ENCODE data around the gene XRCC4. TPM values are rescaled to one million over a fixed set of nuclear protein-coding genes. Genes with fewer than 3 reads are reported as not detected.

Gene XRCC4
- total RNA-seq, 1 donor from 2014 or later = 26.5 TPM

DNA sequence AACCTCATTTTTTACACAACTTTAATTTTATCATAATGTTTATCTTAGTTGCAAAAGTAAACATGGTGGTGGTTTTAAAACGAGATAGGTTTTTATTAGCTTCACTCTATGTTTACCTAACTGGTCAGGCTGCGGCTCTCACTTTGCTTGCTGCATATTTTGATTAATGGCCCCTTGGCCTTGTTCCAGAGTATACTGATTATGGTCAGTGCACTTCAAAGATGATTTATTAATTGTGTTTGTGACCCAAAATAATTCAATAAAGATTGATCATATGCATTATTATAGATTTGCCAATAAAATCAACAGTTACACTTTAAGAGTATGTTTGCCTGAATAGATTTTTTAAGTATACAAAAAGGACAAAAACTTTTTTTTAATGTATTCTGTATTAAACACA, 188.0 kb downstream of the XRCC4 start:
- DNase-seq (ENCODE audit: low read depth) = peak; percentile 26

DNA sequence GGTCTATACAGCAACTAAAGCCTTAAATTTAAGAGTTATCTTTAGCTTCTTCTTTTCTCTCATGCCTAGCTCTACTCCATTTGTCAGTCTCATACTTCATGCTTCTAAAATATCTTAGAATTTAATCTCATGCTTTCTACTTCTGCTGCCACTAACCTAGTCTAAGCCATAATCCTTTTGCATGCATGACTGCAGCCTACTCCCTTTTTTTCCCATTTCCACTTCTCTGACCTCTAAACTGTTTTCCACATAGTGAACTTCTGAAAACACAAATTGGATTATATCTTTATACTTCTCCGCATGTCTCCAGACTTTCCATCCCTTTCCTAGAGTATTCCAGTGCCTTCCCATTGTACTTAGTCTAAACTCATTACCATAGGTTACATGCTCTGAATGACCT, 193.0 kb downstream of the XRCC4 start:
- DNase-seq (ENCODE audit: low read depth) = no peak

DNA sequence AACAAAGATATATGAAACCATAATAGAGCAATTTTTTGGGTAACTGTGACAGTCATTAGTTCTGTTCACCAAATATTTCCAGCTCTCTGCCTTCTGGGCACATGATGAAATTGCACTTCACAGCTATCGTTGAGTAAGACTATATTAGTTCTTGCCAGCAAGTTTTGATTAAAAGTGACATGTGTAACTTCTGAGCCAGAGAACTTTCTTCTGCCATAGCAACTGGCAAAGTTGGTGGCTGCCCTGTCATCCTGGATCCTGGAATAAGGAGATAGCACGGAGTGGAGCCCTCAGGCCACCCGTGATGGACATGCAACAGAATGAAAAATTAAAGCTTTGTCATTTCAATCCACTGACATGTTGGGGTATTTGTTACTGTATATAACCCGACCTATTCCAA, 199.8 kb downstream of the XRCC4 start:
- peak; percentile 26 for DNase-seq (ENCODE audit: low read depth)

DNA sequence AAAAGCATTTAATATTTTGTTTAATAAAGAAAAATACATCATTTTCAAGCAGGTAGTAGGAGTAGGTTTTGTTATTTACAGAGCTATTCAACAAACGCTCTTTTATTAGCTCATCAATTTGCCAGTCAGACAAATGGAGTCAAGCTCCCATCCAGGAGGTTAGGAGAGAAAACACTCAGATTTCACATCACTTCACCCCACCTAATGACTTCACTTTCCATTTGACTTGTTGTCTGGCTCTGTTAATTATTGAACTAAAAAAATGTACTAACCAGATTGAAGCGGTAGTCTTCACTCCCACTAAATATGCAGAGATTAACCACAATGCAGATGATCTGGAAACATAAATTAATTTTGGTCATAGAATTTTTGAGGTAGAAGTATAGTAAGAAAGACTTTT, 200.6 kb downstream of the XRCC4 start:
- DNase-seq (ENCODE audit: low read depth) = no peak

DNA sequence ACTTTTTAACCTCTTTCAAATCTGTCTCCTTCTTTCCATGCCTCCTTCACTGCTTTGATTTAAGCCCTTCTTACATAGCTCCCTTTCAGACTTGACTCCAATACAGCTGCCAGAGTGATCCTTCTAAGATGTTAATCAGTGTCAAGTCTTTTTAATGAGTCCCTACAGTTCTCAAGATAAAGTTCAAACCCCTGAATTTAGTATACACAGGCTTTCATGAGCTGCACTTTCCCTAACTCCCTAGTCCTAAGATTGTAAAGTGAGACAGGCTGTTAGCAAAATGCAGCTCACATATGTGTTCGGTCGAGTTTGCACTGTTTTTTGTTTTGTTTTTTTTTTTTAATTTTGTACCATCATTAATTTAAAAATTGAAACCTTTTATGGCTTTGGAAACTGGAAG, 203.8 kb downstream of the XRCC4 start:
- DNase-seq (ENCODE audit: low read depth) = no peak

DNA sequence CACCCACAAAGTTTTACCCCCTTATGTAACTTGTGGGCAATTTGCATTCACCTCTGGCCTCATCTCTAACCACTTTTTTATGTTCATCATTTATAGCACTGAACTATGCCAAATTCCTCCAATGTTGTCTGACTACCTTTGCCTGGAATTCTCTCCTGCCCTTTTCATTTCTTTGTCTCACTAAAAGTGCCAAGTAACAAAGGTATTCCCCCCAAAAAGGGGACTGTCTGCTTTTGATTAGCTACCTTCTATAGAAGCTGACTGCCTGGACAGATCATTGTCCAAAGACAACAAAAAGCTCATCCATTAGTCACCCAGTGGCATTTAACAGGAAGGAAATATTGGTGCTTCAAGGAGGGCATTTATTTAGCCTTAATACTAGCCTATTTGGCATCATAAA, 204.3 kb downstream of the XRCC4 start:
- DNase-seq (ENCODE audit: low read depth) = no peak

DNA sequence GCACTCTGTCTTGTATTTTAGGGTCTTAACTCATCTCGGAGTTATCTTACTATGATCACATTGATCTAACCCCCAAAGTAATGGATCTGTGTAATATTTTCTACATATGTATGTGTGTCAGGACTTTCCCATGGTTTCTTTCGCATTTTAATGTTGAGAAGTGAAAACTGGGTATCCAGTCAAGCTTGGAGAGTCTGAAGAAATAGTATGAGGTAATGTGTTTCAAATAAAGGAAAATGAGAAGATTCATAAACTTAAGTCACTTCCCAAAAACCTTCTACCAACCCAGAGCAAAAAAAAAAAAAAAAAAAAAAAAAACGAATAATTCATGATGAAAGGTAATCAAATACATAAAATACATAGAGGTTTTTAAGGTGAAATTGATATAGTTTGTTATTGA, 206.4 kb downstream of the XRCC4 start:
- DNase-seq (ENCODE audit: low read depth) = no peak

DNA sequence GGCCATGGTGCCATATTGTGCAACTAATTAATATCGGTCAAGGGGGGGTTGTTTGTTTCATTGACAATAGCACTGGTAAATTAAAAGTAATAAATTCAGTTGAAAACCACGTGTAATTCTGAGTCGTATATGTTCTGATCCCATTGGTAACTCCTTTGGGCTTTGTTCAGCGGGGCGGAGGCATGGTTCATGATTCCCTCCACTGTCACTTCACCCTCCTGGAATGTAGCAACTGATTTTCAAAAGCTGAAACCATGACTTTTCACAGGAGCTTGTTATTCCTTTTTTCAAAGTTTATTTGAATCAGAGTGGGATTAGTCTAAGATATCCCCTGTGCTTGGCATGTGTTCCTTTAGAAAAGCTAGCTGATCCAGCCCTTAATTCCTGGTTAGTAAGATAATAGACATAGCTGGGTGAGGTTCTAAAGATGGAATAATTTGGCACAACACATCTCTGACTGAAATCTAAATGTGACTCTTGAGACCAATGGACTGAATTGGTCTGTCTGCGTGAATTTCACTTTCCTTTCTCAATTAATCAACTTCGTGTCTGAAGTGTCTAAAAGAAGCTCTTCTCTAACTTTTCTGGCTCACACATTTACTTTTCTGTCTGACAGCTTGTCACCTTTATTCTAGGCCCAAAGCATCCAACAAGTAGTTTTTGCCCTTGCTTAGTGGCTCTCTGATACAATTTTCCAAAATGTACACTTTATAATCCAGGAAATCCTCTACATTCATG, 208.5 kb downstream of the XRCC4 start:
- DNase-seq (ENCODE audit: low read depth) = no peak

DNA sequence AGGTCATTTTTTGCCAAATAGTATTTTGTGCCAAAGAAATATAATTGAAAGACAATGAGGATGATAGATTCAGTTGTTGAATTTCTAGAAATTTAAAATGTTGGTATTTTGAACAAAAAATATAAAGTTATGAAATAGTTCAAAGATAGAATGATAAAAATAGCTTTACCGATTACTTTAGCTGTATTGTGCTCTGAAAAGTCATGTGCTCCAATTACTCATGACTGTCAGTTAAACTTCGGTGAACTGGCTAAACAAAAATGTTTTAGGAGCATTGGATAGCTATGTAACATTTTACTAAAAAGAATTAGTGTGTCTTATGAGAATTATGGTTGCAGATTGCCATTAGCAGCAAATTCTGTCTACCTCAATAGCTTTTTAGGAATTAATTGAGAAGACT, 216.9 kb downstream of the XRCC4 start:
- peak; percentile 12 for DNase-seq (ENCODE audit: low read depth)

DNA sequence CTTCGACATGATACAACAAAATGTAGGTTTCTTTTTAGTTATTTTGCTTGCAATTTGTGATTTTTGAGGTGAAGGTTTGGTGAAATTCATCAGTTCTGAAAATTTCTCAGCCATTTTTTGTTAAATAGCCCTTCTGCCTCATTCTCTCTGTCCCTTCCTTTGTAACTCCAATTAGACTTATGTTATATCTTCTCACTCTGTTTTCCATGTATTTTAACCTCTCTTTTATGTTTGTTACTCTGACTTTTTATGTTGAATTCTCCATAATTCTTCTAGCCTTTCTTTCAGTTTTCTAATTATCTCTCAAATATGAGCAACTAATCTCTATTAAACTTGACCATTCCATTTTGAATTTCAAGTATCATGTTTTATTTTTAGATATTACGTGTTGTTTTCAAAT, 222.0 kb downstream of the XRCC4 start:
- DNase-seq (ENCODE audit: low read depth) = no peak

DNA sequence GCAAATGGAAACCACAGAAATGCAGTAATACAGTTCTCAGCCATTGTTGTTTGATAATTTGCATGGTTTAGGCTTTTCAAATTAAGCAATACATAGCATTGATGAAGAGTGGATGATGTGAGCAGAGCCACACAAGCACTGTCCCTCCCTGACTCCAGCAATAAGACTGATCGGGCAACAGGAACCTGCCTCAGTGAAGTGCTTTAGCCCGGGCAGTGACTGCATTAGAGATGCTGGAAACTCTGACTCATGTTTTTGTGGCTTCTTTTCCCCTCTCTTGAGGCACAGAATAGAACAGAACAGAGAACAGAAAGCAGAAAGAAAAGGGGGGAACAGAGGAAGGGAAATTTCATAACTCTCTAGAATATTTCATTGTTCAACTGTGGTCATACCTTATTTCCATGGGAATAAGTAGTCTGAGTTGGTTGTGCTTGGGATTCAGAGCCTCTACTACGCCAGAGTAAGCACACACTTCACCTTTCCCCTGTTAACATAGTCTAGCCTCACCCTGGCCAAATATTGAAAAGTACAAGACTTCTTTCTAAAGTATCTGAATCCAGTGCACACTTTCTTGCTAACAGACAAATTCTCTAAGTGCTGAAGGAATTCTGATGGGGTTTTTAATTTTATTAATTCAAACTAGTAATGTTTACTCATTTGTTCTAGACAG, 229.4 kb downstream of the XRCC4 start:
- peak; percentile 88 for DNase-seq (ENCODE audit: low read depth)

DNA sequence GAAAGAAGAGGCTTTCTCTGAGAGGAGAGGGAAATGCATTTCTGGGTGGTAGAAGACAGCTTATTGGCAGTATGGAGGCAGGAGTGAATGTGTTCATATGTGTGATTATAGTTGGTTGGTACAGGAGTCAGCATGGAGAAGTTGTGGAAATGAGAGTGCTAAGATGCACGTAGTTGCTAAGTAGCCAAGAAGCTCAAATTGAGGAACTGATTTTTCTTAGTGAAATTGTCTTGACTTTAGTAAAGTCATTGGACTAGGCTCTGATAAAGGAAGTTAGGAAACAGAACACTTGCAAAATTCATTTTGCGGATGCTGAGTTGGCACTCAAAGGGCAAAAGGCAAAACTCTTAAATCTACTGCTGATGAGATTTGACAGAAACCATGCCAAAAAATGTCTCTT, 235.3 kb downstream of the XRCC4 start:
- DNase-seq (ENCODE audit: low read depth) = no peak

DNA sequence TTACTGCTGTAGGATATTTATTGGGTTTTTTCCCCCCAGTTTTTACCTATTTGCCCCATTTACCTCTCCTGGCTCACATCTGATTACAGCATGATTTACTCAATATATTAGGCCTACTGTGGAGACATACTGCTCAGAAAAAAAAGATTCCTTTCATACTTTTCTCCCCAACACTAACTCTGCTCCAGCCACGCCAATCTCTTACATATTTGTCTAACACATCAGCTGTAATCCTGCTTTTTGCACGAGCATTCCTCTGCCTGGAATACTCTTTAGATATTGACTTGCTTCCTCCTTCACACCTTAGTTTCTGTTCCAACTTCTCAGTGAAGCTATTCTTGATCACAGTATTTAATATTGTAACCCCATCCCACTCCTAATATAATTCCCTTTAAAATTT, 236.1 kb downstream of the XRCC4 start:
- peak; percentile 5 for DNase-seq (ENCODE audit: low read depth)

DNA sequence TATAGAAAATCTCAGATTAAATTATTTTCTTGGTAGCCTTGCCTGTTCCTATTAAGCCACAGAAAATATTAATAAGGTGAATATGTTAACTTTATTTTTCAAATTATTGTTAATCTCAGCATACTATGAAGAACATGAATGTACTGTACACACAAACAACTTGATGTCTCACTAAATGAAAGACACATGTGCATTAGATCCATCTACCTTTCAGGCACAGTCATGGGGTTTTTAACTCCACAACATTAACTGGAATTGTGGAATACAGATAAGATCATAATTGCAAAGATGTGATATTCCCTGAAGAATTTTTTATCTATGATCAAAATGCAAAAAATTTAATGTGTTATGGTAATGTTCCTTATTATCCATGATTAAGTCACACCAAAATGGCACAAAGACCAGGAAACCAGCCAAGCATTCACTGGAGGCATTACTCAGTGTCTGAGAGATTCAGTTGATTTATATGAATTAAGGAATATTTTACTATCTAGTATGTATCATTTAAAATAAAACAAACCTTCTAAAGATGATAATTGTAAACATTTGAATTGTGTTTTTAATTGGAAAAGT, 244.2 kb downstream of the XRCC4 start:
- no peak for DNase-seq (ENCODE audit: low read depth)

DNA sequence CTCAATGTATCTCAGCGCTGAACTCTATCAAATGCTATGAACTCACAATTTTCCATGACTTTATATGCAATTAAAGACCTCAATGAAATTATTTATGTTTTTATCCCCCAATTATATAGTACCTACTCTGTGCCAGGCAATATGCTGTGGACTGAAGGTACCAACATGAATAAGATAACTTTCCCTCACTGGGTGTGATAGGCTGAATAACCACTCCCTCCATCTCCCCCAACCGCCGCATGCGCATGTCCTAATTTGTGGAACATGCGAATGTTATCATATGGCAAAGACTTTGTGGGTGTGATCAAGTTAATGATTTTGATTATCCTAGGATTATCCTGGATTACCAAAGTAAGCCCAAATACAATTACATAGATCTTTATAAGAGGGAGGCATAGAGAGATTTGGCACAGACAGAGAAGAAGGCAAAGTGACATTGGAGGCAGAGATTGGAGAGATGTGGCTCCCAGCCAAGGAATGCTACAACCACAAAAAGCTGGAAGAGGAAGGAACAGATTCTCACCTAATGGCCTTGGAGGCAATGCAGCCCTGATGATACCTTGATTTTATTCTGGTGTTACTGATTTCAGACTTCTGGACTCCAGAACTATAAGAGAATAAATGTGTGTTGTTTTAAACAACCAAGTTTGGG, 245.1 kb downstream of the XRCC4 start:
- DNase-seq (ENCODE audit: low read depth) = peak; percentile 30

DNA sequence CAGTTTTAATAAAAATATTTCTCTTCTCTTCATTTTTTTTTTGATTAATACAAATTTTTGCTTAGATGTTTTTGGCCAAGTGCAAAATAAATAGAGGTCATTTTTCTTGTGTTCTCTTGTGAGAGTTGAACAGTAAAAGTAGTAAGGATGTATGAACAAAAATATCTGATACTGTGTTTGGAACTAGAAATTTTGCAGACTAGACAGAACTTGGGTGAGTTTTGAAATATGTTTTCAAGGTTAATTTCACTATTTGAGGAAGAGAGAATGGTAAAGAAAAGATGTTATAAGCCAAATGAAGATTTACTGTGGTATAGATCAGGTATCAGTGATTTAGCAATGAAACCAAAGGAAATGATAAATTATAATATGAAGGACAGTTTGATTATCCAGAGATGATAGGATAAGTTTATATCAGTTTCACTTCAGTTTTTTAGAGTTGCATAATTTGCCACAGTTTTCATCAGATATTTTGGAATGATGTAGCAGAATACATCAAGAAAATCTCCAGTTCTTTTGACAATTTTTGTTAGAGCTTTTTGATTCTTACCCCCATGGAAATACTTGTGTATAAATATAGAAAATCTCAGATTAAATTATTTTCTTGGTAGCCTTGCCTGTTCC, 246.3 kb downstream of the XRCC4 start:
- no peak for DNase-seq (ENCODE audit: low read depth)

DNA sequence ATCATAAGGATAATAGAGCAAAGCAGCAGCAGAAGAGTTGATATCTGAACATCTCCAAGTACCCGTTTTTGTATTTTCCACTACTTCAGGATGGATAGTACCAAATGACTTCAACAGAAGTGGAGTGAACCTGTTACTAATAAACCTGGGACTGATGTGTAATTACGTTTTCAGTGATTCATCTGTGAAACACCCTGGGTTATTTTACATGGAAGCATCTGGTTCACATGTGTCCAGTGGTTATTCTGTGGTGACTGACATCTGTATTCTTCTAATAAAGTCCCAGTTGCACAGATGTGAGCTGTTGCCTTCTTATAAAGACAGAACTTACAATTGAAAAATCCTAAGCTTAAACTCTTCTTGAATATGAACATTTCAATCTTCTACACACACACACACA, 254.5 kb downstream of the XRCC4 start:
- DNase-seq (ENCODE audit: low read depth) = peak; percentile 8

DNA sequence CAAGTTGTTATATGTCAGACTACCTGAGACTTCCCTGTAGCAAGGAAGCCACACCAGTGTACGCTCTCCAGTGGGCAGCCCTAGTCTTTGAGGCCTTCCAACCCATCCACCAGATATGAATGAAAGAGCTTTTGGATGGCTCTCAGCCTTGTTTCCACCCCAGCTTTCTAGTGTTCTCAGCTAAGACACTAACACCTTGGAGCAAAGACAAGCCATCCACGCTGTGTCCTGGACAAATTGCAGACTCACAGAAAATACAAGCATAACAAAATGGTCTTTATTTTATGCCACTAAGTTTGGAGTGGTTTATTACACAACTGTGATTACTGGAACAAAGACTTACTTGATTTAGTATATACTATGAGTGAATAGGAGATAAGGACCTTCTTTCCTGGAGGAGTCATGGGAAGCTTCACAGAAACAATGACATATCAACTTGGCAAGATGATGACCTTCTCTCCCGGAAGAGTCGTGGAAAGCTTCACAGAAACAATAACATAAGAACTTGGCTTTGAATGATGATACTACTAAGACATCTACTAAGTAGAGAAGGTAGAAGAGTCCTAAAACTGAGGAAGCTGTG, 260.2 kb downstream of the XRCC4 start:
- no peak for DNase-seq (ENCODE audit: low read depth)

DNA sequence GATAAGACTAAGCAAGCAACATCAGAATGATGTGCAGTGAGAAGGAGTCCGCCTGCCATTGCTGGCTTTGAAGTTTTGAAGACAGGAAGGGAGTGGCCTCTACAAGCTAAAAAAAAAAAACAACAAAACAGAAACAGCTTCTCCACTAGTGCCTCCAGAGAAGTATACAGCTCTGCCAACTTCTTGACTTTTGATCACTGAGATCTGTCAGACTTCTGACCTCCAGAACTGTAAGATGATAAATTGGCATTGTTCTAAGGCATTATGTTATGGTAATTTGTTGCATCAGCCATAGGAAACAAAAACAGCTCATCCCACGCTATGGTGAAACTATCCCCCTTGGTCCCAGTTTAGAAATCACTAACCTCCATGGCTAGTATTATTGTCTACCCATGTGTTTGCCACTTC, 263.2 kb downstream of the XRCC4 start:
- no peak for DNase-seq (ENCODE audit: low read depth)

DNA sequence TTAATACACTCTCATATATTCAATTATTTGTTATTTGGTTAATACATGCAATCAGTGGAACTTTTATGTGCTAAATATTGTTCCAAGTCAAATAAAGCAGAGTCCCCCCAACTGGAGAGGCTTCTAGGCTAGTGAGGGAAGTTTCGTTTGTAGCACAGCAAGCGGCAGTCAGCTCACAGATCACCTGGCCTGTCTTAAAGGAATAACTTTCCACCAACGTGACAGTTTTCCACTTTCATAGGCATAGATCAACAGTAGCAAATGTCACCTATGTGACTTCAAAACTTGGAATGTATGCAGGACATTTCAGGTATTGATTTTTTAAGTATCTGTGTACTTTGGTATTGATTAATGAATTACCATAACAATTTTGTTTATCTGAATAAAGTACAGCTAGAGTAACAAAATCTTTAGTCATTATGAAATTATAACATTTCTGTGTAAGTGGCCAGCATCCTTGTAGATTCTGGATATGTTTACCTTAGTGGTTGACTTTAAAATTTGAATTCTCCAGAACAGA, 264.5 kb downstream of the XRCC4 start:
- no peak for DNase-seq (ENCODE audit: low read depth)

DNA sequence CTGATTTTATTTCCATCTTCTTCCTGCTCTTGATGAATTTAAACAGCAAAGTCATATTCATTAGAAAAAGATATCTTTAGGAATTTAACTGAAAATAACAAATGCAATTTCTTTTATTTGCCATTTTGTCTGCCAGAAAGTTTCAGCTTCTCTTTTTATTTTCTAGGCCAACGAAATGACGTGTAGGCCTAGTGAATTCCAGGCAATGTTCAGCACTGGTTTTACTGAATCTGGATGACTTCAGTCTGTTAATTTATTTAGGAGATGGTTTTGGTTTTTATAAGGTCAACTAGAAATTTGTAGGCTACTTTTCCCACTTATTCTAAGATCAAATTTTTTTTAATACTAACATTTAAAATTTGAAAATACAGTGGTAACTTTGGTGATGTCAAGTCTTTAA, 265.1 kb downstream of the XRCC4 start:
- no peak for DNase-seq (ENCODE audit: low read depth)
